Type B pancreatic cell (in vitro differentiated cells): ENCODE data around the gene ZSWIM6. TPM values are rescaled to one million over a fixed set of nuclear protein-coding genes. Genes with fewer than 3 reads are reported as not detected.

Experiments
- DNase-seq: peaks from one replicate; pipeline ENCODE4 v3.0.0; 2021; ENCODE audit warnings: mixed read lengths; ENCODE audit not compliant: unreplicated experiment; ENCODE audit errors: extremely low spot score
- H3K27ac Mint-ChIP-seq: 2 replicates; pipeline ENCODE4 v1.8.0; 2021; ENCODE audit warnings: mild to moderate bottlenecking, mixed read lengths
- H3K27me3 Mint-ChIP-seq: 2 replicates; pipeline ENCODE4 v1.8.0; 2021; ENCODE audit warnings: mixed read lengths
- H3K36me3 Mint-ChIP-seq: 2 replicates; pipeline ENCODE4 v1.8.0; 2021; ENCODE audit warnings: mixed read lengths
- H3K4me1 Mint-ChIP-seq: one replicate; pipeline ENCODE4 v1.8.0; 2021; ENCODE audit warnings: mixed read lengths; ENCODE audit not compliant: unreplicated experiment
- H3K4me3 Mint-ChIP-seq: 2 replicates; pipeline ENCODE4 v1.8.0; 2021; ENCODE audit warnings: mild to moderate bottlenecking, mixed read lengths
- H3K9me3 Mint-ChIP-seq: 2 replicates; pipeline ENCODE4 v1.8.0; 2021; ENCODE audit warnings: mixed read lengths
- total RNA-seq: library from RNA; stranded (reverse); gene quantifications from 2 replicates; pipeline ENCODE4 v1.2.1, GENCODE V29; 2021; ENCODE audit warnings: low replicate concordance
- TF ChIP-seq, protein P1 (sequence below): fragments of 200-600 bp; sonication (generic); conservative IDR thresholded peaks from 2 replicates; pipeline ENCODE4 v1.5.0; 2021; ENCODE audit warnings: antibody characterized with exemption, mild to moderate bottlenecking

The ZSWIM6 gene
- total RNA-seq, 1 donor from 2014 or later, result 24.6 TPM

DNA sequence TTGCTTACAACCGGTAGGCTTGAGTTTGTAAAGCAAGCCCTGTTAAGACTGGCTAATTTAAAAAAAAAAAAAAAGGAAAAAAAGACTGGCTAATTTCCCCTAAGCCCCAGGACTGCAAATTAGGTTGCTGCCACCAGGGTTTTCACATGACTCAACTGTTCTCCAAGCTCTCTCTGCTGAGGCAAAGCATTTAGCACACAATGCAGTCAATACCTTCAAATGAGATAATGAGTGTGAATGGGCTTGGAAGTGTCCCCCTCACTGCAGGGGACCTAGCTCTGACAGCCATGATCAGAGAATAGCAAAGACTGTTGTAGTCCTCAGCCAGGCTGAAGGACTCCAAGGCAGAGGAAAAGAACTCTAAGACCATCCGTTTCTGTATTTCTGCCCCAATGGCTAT is 42.8 kb upstream of the ZSWIM6 start:
- no peaks in the 10 kb centered on the region for H3K27me3 Mint-ChIP-seq
- DNase-seq, result no peak
- H3K36me3 Mint-ChIP-seq, result no peaks in the 10 kb centered on the region
- H3K9me3 Mint-ChIP-seq, result peaks cover 5% of the 10 kb centered on the region
- H3K4me3 Mint-ChIP-seq, result no peak overlapping the region
- no peak overlapping the region for H3K27ac Mint-ChIP-seq
- peaks cover 10% of the 10 kb centered on the region for H3K4me1 Mint-ChIP-seq
- TF ChIP-seq, protein P1, sequence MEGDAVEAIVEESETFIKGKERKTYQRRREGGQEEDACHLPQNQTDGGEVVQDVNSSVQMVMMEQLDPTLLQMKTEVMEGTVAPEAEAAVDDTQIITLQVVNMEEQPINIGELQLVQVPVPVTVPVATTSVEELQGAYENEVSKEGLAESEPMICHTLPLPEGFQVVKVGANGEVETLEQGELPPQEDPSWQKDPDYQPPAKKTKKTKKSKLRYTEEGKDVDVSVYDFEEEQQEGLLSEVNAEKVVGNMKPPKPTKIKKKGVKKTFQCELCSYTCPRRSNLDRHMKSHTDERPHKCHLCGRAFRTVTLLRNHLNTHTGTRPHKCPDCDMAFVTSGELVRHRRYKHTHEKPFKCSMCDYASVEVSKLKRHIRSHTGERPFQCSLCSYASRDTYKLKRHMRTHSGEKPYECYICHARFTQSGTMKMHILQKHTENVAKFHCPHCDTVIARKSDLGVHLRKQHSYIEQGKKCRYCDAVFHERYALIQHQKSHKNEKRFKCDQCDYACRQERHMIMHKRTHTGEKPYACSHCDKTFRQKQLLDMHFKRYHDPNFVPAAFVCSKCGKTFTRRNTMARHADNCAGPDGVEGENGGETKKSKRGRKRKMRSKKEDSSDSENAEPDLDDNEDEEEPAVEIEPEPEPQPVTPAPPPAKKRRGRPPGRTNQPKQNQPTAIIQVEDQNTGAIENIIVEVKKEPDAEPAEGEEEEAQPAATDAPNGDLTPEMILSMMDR, result peak; percentile 51

GRCh38 chr5:61289669-61290306 is 42.3 kb upstream of the ZSWIM6 start:
- H3K36me3 Mint-ChIP-seq, result no peaks in the 10 kb centered on the region
- TF ChIP-seq, protein P1, result no peak
- no peak for DNase-seq
- no peaks in the 10 kb centered on the region for H3K27me3 Mint-ChIP-seq
- H3K9me3 Mint-ChIP-seq, result peaks cover 5% of the 10 kb centered on the region
- peaks cover 10% of the 10 kb centered on the region for H3K4me1 Mint-ChIP-seq
- H3K4me3 Mint-ChIP-seq, result no peak overlapping the region
- H3K27ac Mint-ChIP-seq, result no peak overlapping the region

GRCh38 chr5:61290791-61291210 is 41.3 kb upstream of the ZSWIM6 start:
- H3K27ac Mint-ChIP-seq, result peak overlapping the region; percentile 3
- TF ChIP-seq, protein P1, result no peak

GRCh38 chr5:61292062-61292657 is 39.9 kb upstream of the ZSWIM6 start:
- no peak for DNase-seq
- H3K4me1 Mint-ChIP-seq, result peaks cover 10% of the 10 kb centered on the region
- TF ChIP-seq, protein P1, result no peak
- peaks cover 3% of the 10 kb centered on the region for H3K36me3 Mint-ChIP-seq
- no peak overlapping the region for H3K27ac Mint-ChIP-seq
- H3K4me3 Mint-ChIP-seq, result no peak overlapping the region
- peaks cover 5% of the 10 kb centered on the region for H3K9me3 Mint-ChIP-seq
- H3K27me3 Mint-ChIP-seq, result no peaks in the 10 kb centered on the region

More at GRCh38 chr5:61290791-61291210, 41.3 kb upstream of the ZSWIM6 start:
- H3K27me3 Mint-ChIP-seq, result no peaks in the 10 kb centered on the region
- H3K4me1 Mint-ChIP-seq, result peaks cover 10% of the 10 kb centered on the region
- H3K36me3 Mint-ChIP-seq, result peaks cover 3% of the 10 kb centered on the region
- peak overlapping the region; percentile 30 for H3K4me3 Mint-ChIP-seq
- no peak for DNase-seq
- H3K9me3 Mint-ChIP-seq, result peaks cover 5% of the 10 kb centered on the region

DNA sequence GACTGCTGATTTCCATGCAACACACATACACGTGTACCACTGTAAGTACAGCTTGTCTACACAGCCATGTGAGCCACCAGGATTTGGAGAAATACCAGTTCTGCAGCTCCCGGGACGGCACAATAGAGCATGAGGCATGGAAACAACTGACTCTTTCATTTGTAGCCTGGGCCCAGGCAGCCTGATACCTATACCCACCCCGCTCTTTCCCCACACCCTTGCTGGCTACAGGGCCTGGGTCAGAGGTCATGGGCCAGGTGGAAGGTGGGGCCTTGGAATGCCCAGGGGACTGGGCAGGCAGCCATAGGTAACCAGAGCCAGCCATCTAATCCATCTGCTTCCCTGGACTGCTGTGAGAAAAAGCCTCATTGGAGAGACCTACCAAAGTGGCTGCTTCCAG is 39.0 kb upstream of the ZSWIM6 start:
- H3K27ac Mint-ChIP-seq, result no peak overlapping the region
- TF ChIP-seq, protein P1, result no peak
- peaks cover 10% of the 10 kb centered on the region for H3K4me1 Mint-ChIP-seq
- H3K4me3 Mint-ChIP-seq, result no peak overlapping the region
- DNase-seq, result no peak
- no peaks in the 10 kb centered on the region for H3K27me3 Mint-ChIP-seq
- H3K36me3 Mint-ChIP-seq, result peaks cover 3% of the 10 kb centered on the region
- H3K9me3 Mint-ChIP-seq, result peaks cover 5% of the 10 kb centered on the region
